Astrocyte of the hippocampus (primary cell): Measurements from ENCODE around the gene ATRIP.

Experiments
- DNase-seq: peaks from one replicate; pipeline ENCODE4 v3.0.0; 2011; ENCODE audit warnings: low read depth, low spot score

ATRIP gene

DNA sequence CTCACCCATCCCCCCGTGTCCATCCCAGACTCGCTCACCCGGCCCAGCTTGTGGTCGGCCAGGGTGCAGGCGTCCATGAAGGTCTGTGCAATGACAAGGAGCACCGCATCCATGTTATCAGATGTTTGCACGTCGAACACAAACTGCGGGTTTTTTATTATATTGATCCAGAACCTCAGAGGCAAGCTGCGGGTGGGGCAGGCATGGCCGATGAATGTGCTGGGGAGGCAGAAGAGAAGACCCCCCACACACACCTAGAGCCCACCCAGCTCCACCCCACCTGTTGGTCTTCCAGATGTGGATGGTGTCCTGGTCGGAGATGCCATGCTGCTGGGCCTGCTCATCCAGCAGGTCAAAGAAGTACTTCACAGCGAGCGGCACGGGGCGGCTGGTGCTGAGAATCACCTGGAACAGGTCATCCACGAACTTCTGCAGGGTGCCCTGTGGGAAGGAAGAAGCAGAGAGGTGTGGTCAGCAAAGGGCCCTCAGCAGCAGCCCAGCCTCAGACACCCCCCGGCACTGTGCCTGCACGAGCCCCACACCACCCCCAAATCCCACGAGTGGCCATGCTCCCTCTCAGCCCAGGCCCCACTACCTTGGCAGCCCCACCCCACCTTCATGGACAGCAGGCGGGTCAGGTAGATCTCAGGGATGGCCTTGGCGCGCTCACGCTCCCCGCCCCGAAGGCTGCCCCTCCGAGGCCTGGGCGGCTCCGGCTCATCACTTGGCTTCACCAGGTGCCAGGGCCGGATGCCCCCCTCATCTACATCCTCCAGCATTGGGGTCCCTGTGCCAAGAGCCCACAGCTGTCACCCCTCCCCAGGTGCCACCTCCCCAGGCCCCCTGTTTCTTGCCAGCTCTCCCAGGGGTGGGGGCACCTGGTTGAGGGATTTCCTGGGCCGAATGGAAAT, 37.0 kb upstream of the ATRIP start:
- DNase-seq = no peak

DNA sequence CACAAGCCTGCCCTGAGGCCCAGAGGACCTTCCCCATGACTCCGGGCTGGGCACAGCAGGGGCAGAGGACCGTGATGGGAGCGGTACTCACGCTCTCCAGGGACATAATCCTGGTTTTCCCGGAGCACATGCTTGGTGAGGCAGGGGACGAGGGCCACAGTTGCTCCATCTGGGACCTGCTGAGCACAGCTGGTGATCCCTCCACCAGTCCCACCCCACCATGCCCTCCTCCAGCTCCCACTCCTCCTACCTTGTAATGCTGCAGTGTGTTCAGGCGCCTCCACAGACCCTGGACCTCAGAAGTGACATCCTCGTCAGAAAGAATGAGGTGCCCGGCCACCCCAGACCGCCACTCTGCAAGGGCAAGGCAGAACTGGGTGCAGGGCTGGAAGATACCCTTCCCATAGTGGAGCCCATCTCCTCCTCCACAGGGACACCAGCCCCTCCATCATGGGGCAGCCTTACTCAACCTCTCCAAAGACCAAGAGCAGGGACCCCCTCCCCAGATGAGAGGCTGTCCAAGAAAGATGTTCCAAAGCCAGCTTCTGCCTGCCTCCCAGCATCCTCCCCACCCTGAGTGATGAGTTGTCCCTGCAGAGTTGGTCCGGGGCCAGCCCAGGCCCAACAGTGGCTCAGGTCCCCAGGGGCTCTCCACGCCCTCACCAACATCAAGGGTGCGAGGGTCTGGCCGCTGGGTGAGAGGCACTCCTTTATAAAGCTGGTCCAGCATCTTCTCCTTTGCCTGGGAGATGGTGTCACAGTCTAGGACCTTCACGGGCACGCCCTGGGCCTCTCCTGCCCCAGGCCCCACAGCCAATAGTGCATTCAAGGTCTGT, 36.1 kb upstream of the ATRIP start:
- DNase-seq = no peak

DNA sequence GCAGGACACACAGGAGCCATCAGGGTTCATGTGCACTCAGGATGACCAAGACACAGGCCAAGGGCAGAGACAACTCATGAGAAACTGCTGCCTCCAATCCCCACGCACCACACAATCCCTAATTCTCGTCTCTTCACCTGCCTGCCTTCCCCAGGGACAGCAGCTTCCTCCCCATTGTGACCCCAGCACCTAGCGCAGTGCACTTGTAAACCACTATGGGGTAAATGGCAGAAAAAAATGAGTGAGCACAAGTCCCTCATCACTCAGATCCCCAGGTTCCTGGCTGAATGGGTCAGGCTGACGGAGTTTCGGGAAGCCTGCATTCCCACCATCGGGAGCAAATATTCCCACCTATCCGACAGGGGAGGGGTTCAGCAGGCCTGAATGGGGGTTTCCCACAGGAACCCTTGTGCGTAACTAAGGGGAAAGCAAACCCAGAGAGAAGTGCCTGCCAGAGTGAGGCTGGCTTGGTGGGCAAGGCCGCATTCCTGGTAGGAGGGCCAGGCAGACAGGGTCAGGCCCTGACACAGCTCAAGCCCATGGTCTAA, 35.4 kb upstream of the ATRIP start:
- DNase-seq = no peak

DNA sequence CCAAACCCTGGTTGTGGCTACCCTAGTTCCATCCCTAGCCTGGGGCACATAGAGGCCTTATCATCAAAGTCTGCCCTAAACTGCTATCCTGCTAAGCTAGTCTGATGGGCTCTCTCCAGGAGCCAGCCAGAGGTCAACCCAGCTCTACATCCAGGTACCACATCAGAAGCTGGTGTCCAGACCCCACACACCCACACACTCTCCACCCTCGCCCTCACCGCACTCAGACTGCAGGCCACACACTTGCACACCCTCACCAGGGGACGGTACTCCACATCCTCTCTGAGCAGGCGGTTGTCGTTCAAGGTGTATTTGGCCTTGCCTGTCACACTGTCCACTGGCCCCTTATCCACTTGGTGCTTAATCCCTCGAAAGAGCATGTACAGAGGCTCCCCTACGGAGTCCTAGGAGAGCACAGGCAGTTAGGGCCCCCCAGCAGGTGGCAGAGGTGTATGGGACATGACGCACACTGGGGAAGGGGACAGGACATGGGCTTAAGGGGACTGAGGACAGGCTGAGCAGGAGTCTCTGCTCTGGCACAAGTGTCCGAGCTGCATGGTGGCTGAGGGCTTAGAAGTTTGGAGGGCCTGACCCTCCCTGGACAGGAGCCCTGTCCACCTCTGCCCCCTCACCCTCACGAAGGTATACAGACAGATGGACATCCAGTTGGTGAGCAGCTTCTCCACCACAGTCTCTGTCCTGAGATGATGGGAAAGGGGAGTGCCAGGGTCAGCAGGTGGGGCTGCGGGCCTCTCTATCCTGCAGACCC, 34.7 kb upstream of the ATRIP start:
- DNase-seq = no peak

DNA sequence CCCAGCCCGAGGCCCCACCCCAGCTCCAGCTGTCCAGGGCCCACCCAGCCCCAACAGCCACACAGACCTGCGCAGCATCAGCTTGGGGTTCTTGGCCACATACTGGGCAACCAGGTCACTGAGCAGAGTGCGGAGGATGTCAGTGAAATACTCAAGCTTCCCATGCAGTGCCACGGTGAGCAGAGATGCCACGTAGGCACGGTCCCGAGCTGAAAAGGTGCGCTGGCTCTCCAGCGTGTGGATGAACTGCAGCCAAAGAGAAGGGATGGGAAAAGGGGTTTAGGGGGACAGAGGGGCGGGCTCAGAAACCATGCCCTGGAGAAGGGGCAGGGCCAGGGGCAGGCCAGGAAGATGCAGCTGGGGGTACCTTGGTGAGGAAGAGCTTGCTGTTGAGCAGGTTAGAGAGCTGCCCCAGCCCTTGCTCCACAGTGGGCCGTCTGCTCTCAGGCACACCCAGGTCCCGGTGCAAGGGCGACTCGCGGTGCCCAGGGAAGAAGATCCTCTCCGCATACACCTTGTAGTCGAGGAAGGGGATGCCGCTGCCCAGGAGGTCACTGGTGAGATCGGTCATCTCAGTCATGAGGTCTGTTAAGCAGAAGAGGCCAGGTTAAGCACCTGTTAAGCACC, 34.0 kb upstream of the ATRIP start:
- no peak for DNase-seq

DNA sequence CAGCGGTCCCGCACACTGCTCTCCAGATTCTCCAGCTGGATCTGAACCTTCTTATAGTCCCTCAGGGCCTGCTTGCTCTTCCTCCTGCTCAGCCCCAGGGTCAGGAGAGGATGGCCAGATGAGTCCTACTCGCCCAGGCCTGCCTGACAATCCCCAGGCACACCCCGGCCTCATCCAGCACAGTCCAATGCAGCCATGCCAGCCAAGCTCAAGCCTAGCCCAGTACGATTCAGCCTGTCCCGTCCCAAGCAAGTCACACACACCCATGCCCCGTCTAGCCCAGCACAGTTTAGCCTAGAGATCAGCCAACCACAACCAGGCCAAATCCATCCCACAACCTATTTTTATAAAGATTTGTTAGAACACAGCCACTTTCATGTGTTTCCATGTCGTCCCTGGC, 33.5 kb upstream of the ATRIP start:
- no peak for DNase-seq

DNA sequence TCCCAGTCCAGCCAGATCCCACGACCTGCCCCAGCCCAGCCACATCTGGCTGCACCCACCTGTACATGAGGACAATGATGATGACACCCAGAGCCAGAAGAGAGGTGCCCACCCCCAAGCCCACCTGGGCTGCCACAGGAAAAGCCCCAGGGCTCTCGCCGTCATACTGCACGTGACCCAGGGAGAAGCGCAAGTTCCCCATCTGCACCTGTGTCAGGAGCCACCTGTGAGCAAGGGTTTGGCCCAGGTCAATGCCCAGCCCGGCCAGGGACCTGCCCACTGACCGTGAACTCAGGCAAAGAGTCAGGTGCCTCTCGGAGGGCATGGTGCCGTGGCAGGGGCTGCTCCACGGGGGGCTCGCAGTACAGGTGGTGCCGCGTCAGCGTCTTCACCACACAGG, 32.9 kb upstream of the ATRIP start:
- DNase-seq = no peak

DNA sequence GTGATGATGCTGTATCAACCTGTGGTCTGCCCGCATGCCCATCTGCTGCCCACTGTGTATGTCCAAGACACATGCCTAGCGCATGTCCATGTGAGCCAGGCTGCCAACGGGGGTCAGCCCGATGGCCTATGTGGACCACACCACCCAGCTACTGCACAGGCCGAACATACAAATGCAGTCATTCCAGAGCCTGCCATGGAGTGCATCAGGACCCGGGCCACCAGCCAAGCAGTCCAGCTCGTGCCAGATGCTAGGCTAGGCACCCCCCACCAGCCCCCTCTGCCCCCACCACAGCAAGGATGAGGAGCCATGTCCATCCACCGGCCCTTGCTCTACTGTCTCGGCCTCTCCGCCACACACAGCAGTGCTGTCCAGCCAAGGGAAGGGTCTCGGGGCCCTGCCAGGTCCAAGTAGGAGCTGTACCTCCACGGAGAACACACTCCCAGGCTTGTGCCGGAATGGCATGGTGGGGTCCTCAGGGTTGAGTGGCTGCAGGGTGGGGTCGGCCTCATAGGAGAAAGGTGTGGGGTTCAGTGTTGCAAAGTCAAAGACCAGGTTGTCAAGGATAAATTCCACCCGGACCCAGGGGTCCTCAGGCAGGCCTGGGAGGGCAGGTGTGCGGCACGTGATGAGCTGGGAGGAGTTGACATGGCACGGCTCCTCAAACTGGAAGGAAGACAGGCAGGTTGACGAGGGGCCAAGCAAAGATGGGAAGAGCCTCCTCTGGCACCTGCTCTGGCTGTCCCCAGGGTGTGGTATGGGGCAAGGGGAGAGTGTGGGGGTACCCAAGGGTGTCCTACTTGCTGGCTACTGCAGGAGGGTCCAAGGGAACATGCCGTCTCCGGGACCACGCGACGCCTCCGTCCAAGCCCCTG, 31.9 kb upstream of the ATRIP start:
- no peak for DNase-seq

DNA sequence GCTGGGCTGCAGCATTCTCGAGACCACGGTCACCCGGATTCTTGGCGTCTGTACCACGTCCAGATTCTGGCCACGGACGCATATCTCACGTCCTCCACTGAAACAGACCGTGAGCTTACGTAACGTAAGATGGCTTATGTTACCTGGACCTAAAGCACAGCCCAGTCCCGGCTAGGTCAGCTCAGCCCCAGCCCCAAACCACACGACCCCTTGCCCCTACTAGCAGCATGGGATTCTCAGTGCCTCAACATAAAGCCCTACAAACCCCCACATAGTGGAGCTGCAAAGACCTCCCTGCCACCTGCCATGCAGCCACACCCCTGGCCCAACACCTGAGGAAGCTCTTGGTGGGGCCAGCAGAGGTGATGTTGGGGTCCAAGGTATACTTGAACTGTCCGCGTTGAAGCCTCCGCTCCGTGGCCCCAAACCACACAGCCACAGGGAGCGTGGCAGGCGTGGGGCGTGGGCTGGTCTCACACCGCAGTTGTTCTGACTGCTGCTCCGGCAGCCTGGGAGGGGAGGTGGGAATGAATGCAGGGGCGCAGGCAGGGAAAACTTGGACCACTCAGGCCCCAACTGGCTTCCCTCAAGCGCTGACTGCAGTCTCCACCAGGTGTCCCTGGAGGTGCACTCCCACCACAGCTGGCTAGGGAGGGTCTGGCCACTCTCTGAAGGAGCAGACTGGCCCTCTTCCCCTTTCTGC, 31.1 kb upstream of the ATRIP start:
- DNase-seq = no peak

DNA sequence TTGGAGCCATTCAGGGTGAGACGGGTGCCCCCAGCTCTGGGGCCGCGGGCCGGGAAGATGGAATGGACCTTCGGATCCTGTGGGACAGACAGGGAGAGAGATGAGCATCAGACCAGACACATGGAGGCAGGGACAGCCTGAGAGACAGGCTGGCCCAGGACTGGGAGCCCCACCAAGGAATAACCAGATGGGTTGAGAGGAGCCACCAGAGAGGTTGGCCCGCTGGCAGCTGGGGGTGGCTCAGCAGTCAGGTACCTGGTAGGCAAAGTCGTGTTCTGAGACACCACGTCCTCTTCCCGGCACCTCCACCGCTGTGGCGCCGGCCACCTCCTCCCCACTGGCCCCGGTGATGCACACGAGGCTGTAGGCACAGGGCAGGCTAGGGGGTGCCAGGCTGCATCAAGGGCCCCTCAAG, 30.4 kb upstream of the ATRIP start:
- no peak for DNase-seq

DNA sequence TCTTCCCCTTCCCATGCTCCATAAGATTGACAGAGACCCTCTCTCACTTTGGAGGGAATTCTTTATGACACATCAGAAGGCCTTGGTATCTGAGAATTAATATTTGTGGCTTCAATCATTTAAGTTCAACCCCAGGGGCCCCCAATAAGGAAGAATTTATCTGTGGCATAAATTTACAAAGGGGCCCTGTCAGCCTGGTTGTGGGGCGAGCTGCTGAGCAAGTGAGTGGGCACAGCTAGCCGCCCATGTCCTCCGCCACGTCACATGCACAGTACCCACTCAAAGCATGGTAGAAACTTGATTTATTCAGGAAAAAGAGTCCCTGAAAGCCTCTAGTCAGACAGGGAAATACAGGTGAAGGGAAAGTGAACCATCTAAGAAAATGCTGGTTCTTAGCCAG, 30.0 kb upstream of the ATRIP start:
- DNase-seq = no peak

DNA sequence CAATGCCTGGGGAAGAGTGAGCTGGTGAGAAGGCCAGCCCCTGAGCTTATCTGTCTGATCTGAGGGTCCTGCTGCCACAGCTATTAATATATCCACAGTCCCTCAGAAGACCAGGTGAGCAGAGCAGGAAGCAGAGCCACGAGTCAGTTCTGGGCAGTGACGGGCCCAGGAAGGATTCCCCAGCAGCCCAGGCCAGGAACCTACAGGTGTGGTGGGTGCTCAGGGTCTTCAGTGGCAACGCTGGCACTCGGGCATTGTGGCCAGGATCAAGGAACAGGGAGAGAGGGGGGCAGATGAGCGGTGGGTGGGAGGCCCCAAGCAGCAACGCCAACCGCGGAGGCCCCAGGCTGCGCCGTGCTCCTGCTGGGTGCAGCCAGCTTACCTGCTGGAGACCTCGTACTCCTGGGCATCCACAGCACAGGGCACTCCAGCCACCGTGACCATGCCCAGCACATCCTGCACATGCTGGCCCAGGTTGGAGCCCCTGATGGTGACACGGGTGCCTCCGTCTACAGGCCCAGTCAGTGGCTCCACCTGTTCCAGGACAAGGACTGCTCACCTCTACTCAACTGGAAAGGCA, 28.9 kb upstream of the ATRIP start:
- DNase-seq = no peak

DNA sequence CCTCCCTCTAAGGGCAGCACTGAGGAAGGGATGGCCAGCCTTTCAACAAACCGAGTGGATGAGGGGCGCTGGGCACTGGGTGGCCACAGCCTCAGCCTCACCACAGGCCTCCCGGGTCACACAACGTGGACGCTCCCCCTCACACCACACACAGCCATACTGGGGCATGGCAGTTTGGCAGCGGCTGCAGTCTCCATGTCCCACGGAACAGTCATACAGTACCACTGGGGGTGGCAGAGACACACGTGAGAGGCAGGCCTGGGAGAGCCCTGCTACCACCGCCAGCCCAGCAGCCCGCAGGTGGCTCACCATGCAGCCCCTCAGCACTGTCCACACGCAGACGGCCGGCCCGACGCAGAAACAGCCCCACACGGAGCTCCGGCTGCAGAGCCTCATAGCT, 28.4 kb upstream of the ATRIP start:
- DNase-seq = no peak

DNA sequence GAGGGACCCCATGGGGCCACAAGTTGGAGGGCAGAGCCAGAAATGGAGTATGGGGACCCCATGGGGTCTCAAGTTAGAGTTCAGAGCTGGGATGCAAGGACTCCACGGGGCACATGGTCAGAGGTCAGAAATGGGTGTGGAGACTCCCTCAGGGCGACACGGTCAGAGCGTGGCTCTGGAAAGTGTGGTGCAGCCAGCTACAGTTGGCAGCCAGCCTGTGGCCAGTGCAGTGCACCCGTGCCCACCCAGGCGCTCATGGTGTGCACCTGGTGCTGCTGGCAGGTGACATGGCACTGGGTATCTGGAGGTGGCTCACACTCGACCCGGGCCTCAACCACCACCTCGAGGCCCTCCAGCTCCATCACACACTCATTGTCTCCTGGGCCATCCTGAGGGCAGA, 27.9 kb upstream of the ATRIP start:
- DNase-seq = no peak

DNA sequence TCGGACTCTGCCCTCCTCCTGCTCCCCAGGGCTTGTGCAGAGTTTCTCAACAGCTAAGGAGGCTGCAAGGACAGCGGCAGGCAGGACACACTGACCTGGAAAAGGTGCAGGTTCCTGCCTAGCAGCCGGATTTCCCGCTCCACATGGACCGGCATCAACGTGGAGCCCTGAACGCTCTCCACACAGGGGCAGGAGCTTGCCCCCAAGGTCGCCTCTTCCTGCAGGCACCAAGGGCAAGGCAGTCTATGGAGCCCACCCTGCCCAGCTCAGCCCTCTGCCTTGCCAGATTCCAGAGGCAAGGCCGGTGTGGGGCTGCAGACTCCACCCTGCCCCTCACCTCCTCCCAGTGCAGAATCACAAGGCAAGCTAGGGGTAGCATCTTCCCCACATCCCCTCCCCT, 27.4 kb upstream of the ATRIP start:
- no peak for DNase-seq

DNA sequence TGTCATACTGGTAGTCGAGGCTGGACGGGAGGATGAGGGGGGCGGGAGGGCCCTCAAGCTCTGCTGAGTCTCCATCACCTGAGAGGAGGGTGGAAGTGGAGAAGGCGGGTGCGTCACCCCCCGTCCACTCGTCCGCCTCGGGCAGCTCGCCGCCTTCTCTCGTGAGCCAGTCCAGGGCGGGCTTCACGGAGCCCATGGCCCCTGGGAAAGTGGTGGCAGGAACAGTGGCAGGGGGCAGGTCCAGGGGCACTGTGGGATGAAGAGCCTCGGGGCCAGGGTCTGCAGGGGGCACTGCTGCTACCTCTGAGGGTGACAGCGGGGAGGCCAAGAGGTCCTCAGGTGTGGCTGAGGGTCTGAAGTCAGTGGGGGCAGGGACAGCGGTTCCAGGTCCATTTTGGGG, 26.9 kb upstream of the ATRIP start:
- DNase-seq = no peak

DNA sequence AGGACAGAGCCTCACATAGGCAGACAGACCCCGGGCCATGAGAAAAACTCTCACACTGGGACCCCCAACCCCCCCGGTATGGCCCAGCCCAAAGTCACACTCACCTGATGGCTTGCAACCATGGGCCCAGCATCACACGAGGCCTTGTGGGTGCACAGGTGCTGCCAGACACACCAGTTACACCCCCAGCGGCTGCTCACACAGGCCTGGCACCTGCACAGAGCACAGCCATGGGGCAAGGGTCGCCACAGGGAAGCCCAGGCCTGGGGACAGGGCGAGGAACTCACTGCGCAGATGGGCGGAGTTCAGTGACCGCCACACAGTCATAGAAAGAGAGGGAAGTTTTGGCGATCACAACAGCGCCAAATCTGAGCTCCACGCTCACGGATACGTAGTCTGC, 26.0 kb upstream of the ATRIP start:
- no peak for DNase-seq

DNA sequence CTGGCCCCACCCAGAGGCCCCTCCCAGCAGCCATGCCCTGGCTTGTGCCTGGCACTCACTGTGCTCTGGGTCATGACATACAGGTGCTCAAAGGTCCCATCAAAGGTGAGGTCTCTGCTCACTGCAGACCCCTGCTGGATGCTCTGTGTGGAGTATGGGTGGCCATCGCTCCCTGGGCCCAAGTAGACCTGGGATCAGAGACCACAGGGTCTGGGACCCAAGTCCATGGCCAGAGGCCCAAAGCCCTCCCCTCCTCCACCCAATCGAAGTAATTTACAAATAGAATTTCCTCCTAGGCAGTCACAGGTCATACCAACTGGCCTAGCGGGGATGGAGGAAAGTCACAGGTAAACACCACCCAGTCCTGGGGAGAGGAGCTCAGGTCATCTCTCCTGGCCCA, 24.3 kb upstream of the ATRIP start:
- no peak for DNase-seq

DNA sequence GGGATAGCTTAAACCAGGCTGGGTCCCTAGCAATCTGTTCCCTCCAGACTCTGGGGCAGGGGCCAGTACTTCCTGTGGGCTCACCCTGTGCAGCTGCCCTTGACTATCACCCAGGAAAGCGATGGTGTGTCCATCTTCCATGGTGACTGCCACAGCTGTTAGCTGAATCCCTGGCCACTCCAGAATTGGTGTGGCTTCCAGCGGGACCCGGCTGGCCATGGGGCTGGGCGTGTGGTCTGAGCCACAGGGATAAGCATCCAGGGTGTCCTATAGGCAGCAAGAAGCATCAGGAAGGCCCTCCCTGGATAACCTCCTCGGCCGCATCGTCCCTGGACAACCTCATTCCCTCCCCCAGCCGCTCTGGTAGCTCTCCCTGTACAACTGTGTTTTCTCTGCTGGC, 23.9 kb upstream of the ATRIP start:
- no peak for DNase-seq
